GM19397 (cell line): ENCODE measurements around the gene OBI1.

Experiments used
- ATAC-seq: cut with Tn5 transposase; IDR thresholded peaks from one replicate; pipeline ENCODE4 v1.9.1; 2021; ENCODE audit warnings: mild to moderate bottlenecking, moderate library complexity; ENCODE audit not compliant: unreplicated experiment

OBI1 gene

DNA sequence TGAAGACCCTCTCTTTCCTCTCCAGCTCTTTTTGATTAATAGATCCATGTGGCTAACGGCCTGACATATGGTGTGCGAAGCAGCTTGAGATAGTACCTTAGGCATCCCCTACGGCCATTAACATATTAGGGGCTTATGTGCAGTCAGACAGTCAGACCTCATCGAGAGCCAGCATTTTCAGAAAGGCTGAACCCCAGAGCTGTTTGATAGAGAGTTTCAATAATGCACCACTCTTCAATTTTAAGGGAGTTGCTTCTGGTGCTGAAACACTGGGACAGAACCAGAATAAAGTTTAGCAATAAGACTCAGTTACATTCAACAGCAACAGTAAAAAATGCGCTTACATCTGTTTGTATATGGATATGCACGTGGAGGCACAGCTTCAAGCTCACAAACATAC is 66.4 kb downstream of the OBI1 start:
- no peak for ATAC-seq

DNA sequence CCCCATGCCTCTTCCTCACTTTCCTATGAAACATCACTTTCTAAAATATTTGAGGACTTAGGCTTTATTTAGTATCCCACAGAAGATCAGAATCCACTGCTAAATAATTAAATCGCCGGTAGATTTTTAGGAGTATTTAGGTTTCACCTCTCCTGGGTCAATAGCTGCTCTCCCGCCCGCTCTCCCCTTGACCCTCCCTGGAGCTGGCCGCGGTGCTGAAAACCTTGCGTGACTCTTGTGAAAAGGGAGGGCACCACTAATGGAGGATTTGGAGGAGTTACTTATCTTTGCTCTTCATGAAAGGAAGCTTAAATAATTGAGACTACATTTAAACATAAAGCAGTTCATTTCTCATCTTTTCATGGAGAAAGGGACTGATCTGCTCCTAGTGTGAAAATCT is 69.7 kb downstream of the OBI1 start:
- ATAC-seq: no peak

DNA sequence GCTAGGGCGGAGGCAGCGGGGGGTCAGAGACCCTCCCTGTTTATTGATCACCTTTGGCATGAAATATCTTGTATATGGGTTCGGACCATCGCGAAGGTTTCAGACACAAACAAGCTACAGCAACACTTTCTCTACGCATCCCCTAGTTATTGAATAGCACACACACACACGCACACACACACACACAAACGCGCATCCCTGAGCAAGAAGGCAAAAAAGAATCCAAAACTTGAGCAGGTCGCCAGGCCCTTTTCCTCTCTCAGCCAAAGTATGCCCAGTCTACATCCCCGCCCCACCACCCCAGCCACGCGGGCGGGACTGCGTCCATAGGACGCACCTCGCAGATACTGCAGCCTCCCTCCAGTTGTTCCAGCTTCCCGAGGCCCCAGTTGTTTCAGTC is 71.6 kb downstream of the OBI1 start:
- no peak for ATAC-seq

DNA sequence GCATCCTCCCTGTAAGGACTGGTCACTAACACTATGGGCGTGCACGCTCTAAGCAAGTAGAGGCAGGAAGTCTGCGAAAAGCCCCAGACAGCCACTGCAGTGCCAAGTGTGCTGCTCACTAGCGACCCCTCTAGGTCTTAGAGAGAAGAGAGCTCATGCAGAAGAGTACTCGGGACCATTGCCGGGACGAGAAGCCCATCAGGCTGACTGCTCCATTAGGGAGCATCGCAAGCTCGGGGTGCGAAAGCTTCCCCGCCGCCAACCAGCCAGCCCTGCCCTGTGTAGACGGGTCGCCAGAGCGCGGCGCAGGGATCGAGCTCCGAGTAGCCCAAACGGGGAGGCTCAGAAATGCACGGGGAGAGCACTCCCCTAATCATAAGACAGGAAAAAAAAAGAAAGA is 72.2 kb downstream of the OBI1 start:
- ATAC-seq: peak; percentile 50

DNA sequence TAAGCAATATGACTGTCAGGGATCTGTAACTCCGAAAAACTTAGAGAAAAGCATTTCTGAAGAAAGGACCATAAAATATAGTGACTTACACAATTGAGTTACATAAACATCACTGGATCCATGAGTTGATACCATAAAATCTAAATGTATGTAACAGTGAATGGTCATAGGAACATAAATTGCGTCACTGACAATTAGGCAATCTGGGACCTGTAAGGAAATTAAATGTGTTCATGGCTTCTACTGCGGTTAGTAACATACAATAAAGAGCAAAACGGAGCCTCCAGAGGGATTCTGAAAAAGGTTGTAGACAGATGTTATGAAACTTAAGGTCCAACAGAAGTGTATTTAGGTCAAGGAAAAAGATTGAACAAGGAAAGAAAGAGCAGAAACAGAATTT is 82.7 kb downstream of the OBI1 start:
- no peak for ATAC-seq

DNA sequence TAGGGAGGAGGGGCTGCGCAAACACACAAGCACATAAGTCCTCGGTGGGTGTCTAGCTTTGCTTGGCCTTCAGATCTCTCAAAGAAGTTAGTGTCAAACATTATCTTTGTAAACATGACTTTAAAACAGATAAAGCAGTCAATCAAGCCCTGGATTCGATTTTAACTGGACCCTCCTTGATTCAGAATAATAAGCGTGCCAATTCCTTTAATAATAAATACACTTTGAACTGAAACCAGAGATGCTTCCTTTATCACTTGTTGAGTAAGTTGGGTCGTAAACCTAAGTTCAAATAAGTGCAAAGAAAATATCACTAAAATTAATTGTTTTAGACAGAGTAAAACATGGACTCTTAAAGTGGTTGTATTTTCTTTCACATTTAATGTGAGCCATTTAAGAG is 86.5 kb downstream of the OBI1 start:
- ATAC-seq: no peak

DNA sequence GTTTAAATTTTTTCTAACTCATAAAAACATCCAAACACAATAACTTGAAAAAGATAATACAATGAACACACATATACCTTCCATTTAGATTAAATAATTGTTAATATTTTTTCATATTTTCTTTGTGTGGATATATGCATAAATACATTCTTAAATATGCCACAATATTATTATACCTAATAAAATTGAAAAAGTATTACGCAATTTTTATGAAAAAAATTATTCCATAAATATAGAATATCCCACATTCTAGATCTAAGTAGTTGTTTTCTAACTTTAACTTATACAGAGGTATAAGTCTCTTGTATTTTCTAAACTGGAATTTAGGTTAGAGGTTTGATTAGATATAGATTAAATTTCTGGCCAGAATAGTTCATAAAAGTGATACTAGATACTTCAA is 89.9 kb downstream of the OBI1 start:
- no peak for ATAC-seq

DNA sequence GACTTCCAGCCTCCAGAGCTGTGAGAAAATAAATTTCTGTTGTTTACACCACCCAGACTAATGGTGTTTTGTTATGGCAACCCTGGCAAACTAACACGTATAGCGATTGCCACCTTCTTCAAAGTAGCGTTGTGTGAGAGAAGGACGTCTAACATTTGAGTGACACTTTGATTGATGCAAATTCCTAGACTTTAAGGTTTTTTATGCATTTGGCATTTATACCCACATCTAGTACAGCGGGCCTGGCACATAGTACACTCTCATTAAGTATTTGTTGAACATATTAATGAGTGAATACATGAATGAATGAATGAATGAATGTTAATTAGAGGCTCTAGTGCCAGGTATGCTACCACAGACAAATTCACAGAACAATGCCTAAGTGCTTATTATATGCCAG is 92.3 kb downstream of the OBI1 start:
- no peak for ATAC-seq
